NCI-H774 (cell line): ENCODE measurements around the gene HPSE2.

Experiments
- DNase-seq: peaks from one replicate; lab custom pipeline; 2025; lab: John Stamatoyannopoulos, UW

Gene HPSE2

GRCh38 chr10:98832738-98833137 is 402.9 kb downstream of the HPSE2 start:
- no peak for DNase-seq

GRCh38 chr10:98832196-98832595 is 403.5 kb downstream of the HPSE2 start:
- DNase-seq: no peak

DNA sequence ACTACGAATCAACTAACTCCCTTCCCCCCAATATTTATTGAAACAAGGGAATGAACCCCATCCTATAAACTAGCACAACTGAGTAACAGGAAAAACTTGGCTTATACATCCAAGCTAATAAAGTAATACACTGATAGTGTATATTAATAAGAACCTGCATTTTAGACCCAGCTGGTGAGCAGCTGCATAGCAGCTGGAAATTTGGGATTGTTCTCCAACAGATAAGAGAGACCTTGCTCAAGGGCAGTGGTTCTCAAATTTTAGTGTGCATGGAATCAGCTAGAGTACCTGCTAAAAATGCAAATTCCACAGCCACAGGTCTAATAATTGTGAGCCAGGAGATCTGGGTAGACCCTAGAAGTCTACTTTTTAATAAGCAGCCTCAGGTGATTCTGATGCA is 404.3 kb downstream of the HPSE2 start:
- no peak for DNase-seq

GRCh38 chr10:98825741-98826140 is 409.9 kb downstream of the HPSE2 start:
- no peak for DNase-seq

GRCh38 chr10:98817396-98817795 is 418.3 kb downstream of the HPSE2 start:
- no peak for DNase-seq

GRCh38 chr10:98815039-98815885 is 420.4 kb downstream of the HPSE2 start:
- no peak for DNase-seq

- no peak for DNase-seq
Measured at GRCh38 chr10:98814470-98814869, 421.2 kb downstream of the HPSE2 start.

GRCh38 chr10:98808282-98808892 is 427.3 kb downstream of the HPSE2 start:
- no peak for DNase-seq

DNA sequence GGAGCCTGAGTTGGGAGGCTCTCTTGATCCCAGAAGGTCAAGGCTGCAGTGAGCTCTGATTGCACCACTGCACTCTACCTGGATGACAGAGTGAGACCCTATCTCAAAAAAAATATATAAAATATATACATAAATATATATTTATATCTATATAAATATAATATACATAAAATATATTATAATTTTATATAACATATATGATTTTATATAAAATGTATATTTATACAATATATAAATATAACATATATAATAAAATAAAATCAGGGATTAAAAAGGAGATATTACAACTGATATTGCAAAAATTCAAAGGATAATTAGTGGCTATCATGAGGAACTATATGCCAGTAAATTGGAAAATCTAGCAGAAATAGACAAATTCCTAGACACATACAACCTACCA is 435.4 kb downstream of the HPSE2 start:
- DNase-seq: no peak

DNA sequence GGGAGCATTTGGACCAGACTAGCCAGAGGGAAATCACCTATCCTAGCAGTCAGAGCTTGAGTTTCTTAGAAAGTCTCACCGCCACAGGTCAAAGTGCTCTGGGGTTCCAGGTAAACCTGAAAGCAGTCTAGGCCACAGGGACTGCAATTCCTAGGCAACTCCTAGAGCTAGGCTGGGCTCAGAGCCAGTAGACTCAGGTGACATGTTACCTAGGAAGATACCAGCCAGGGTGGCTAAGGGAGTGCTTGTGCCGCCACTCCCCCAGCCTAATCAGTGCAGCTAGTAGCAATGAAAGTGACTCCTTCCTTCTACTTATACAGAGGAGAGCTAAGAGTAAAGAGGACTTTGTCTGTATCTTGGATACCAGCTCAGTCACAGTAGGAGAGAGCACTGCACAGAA is 440.2 kb downstream of the HPSE2 start:
- DNase-seq: no peak

- DNase-seq: no peak
Measured at GRCh38 chr10:98790817-98791216, 444.8 kb downstream of the HPSE2 start.

- no peak for DNase-seq
Measured at GRCh38 chr10:98778277-98778759, 457.3 kb downstream of the HPSE2 start.

DNA sequence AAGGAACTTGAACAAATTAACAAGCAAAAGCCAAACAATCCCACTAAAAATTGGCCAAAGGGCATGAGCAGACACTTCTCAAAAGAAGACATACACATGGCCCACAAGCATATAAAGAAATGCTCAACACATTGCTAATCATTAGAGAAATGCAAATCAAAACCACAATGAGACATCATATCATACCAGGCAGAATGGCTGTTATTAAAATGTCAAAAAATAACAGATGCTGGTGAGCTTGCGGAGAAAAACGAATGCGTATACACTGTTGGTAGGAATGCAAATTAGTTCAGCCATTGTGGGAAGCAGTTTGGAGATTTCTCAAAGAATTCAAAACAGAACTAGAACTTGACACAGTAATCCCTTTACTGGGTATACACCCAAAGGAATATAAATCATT is 477.2 kb downstream of the HPSE2 start:
- no peak for DNase-seq

- DNase-seq: no peak
Measured at GRCh38 chr10:98748298-98748697, 487.4 kb downstream of the HPSE2 start.

GRCh38 chr10:98745645-98746044 is 490.0 kb downstream of the HPSE2 start:
- DNase-seq: no peak

- DNase-seq: no peak
Measured at GRCh38 chr10:98720551-98720950, 515.1 kb downstream of the HPSE2 start.

- no peak for DNase-seq
Measured at GRCh38 chr10:98713586-98713985, 522.1 kb downstream of the HPSE2 start.

DNA sequence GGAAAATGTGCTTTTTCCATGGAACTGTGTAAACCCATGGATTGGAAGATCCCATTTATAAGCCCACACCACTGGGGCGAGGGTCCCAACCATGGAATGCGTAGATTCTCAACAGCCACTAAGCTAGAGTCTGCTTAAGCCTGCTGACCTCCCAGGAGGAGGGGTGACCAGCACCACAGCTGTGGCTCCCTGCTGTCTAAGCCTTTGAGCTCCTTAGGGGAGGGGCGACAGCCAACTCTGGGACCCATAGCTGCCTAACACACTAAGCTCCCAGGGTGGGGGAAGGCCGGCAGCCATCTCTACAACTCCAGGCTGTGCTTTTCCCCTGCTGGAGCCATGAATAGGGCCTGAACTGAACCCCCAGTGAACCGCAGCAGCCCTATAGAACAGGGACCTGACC is 539.1 kb downstream of the HPSE2 start:
- no peak for DNase-seq

GRCh38 chr10:98694883-98695282 is 540.8 kb downstream of the HPSE2 start:
- DNase-seq: no peak

DNA sequence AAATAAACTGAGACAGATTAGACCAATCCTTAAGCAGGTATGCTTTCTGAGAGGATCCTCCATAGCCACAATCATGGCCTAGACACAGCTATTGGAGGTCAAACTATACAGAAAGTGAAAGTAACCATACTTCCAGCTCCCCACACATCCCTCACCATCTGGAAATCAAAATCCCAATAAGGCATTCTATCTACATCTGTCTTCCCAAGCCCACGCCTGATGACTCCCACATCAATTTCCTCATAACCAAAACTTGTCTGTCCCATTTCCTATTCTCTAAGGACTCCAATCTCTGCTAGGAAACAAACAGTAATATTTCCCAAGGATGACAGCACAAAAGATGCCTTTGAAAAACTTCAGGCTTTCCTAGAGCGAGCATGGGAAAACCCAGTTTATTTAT is 541.6 kb downstream of the HPSE2 start:
- DNase-seq: no peak

DNA sequence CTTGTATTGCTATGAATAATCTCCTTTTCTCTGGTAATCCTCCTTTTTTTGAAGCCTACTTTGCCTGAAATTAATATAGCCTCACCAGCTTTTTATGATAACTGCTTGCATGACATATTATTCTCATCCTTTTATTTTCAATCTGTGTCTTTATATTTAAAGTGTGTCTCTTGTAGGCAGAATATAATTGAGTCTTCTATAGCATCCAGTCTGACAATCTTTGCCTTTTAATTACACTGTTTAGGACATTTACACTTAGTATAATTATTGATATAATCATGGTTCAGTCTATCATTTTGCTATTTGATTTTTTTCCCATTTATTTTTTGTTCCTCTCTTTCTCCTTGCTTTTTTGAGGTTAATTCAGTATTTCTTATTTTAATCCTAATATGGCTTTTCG is 548.0 kb downstream of the HPSE2 start:
- no peak for DNase-seq

- DNase-seq: no peak
Measured at GRCh38 chr10:98684019-98684899, 551.4 kb downstream of the HPSE2 start.

- DNase-seq: no peak
Measured at GRCh38 chr10:98676895-98677294, 558.8 kb downstream of the HPSE2 start.
